ENCODE data around the gene SNRNP48. TPM values are rescaled to one million over a fixed set of nuclear protein-coding genes. Genes with fewer than 3 reads are reported as not detected.

Gene SNRNP48
- total RNA-seq, 4 donors from 2014 or later, result 5.3 to 11.6 (median 8.7) TPM

DNA sequence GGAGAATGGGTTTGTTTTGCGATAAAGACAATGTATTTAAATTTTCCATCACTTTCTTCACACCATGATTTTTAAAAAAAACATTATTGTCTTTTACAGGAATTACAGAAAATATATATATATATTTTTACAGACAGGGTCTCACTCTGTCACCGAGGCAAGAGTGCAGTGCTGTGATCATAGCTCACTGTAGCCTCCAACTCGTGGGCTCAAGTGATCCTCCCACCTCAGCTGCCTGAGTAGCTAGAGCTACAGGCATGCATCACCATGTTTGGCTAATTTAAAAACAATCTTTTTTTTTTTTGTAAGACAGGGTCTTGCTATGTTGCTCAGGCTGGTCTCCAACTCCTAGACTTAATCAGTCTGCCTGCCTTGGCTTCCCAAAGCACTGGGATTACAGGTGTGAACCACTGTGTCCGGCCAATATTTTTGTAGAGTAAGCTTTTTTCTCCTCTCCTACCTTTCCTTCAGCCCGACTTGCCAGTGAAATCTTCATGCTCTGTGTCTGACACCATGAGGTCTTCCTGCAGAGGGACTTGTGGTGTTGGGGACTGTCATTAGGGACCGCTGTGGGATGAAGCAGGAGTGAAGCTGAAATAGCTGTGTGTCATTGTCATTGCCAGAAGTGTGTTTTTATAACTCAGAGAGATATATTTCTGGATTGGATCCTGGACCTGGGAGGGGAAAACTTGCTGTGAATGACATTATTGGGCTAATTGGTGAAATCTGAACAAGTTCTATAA is 35.3 kb upstream of the SNRNP48 start:
- TF ChIP-seq POLR2A (IDR thresholded peaks at IDR 0.05), result no peak
- TF ChIP-seq, protein P1, sequence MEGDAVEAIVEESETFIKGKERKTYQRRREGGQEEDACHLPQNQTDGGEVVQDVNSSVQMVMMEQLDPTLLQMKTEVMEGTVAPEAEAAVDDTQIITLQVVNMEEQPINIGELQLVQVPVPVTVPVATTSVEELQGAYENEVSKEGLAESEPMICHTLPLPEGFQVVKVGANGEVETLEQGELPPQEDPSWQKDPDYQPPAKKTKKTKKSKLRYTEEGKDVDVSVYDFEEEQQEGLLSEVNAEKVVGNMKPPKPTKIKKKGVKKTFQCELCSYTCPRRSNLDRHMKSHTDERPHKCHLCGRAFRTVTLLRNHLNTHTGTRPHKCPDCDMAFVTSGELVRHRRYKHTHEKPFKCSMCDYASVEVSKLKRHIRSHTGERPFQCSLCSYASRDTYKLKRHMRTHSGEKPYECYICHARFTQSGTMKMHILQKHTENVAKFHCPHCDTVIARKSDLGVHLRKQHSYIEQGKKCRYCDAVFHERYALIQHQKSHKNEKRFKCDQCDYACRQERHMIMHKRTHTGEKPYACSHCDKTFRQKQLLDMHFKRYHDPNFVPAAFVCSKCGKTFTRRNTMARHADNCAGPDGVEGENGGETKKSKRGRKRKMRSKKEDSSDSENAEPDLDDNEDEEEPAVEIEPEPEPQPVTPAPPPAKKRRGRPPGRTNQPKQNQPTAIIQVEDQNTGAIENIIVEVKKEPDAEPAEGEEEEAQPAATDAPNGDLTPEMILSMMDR (IDR thresholded peaks at IDR 0.05), result no peak
- Histone ChIP-seq H3K27ac (peak overlapping the region in 3 of 4 donors; percentile 64 to 100 (median 96)), H3K4me1 (peaks cover 0 to 98% (median 17%) of the 10 kb centered on the region in 3 donors), H3K27me3 (peaks cover 0 to 18% (median 0%) of the 10 kb centered on the region in 4 donors), H3K4me3 (peak overlapping the region in 1 of 4 donors; percentile 12), H3K9me3 (no peaks in the 10 kb centered on the region), H3K36me3 (peaks cover 0 to 61% (median 0%) of the 10 kb centered on the region in 3 donors)
- intact Hi-C loops (cut with DNase I), result no loop called here
- WGBS, 2 donors, result 39 to 42% methylated on average over 6 of the region's 6 CpGs
- DNase-seq, result no peak

DNA sequence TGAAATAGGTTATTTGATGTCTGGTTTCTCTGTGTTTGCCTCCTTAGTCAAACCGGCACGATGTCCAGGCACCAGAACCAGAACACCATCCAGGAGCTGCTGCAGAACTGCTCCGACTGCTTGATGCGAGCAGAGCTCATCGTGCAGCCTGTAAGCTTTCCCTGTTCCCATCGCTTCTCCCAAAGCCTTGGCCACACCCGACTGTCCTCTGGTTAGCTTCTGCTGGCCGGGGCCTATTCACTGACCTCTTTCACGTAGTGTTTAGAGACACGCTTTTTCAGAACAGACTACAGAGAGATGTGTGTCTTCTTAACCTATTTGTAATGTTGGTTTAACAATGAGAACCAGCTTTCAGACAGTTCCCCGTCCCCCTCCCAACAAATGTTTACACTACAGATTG is 34.3 kb upstream of the SNRNP48 start:
- peaks cover 0 to 93% (median 15%) of the 10 kb centered on the region in 3 donors for H3K4me1 ChIP-seq
- TF ChIP-seq POLR2A (IDR thresholded peaks at IDR 0.05), result no peak
- TF ChIP-seq, protein P1 (IDR thresholded peaks at IDR 0.05), result no peak
- intact Hi-C loops (cut with DNase I), result no loop called here
- H3K9me3 ChIP-seq, result no peaks in the 10 kb centered on the region
- 59 to 74% methylated on average over 9 to 11 of the region's 11 CpGs for WGBS, 2 donors
- H3K36me3 ChIP-seq, result peaks cover 0 to 66% (median 0%) of the 10 kb centered on the region in 3 donors
- H3K27ac ChIP-seq, result peak overlapping the region in 2 of 4 donors; percentile 96 to 100
- no peak for DNase-seq
- H3K27me3 ChIP-seq, result peaks cover 0 to 10% (median 0%) of the 10 kb centered on the region in 4 donors
- no peak overlapping the region for H3K4me3 ChIP-seq

- no peaks in the 10 kb centered on the region for H3K9me3 ChIP-seq
- intact Hi-C loops (cut with DNase I), result no loop called here
- H3K4me3 ChIP-seq, result no peak overlapping the region
- no peak for DNase-seq
- 79 to 89% methylated on average over 12 of the region's 12 CpGs for WGBS, 2 donors
- H3K4me1 ChIP-seq, result peaks cover 0 to 93% (median 7%) of the 10 kb centered on the region in 3 donors
- TF ChIP-seq, protein P1 (IDR thresholded peaks at IDR 0.05), result no peak
- no peak for TF ChIP-seq POLR2A (IDR thresholded peaks at IDR 0.05)
- H3K27ac ChIP-seq, result peak overlapping the region in 2 of 4 donors; percentile 76 to 100
- H3K27me3 ChIP-seq, result peaks cover 0 to 5% (median 0%) of the 10 kb centered on the region in 4 donors
- H3K36me3 ChIP-seq, result peaks cover 0 to 69% (median 0%) of the 10 kb centered on the region in 3 donors
Observed at GRCh38 chr6:7556394-7557106, 33.4 kb upstream of the SNRNP48 start.

- Histone ChIP-seq H3K27me3 (no peaks in the 10 kb centered on the region), H3K36me3 (peaks cover 0 to 74% (median 3%) of the 10 kb centered on the region in 3 donors), H3K4me3 (no peak overlapping the region), H3K9me3 (no peaks in the 10 kb centered on the region), H3K27ac (peak overlapping the region in 2 of 4 donors; percentile 76 to 100), H3K4me1 (peaks cover 0 to 85% (median 5%) of the 10 kb centered on the region in 3 donors)
- WGBS, 2 donors, result 86 to 88% methylated on average over 2 of the region's 2 CpGs
- DNase-seq, result no peak
- TF ChIP-seq, protein P1 (IDR thresholded peaks at IDR 0.05), result no peak
- TF ChIP-seq POLR2A (IDR thresholded peaks at IDR 0.05), result no peak
- intact Hi-C loops (cut with DNase I), result no loop called here
Observed at GRCh38 chr6:7557652-7558051, 32.3 kb upstream of the SNRNP48 start.

DNA sequence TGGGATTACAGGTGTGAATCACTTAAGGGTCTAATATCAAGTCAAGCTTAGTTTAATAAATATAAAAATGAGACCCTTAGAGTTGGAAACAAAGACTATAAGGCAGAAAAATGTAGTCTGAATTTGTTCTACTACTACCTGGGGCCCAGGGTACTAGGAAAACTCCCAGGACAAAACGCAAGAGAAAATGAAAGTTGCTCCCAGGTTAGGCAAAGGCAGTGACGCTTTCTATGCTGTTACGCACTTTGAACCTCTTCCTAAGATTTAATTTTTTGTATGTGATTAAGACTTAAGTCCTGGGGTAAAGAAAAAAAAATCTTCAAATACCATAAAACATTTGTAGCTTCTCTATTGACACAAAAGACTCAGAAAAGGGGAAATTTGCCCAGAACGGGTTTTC is 31.2 kb upstream of the SNRNP48 start:
- intact Hi-C loops (cut with DNase I), result no loop called here
- 74 to 86% methylated on average over 4 of the region's 4 CpGs for WGBS, 2 donors
- no peak for TF ChIP-seq POLR2A (IDR thresholded peaks at IDR 0.05)
- TF ChIP-seq, protein P1 (IDR thresholded peaks at IDR 0.05), result no peak
- peaks cover 0 to 86% (median 9%) of the 10 kb centered on the region in 3 donors for H3K36me3 ChIP-seq
- H3K27me3 ChIP-seq, result no peaks in the 10 kb centered on the region
- H3K4me1 ChIP-seq, result peaks cover 0 to 74% (median 5%) of the 10 kb centered on the region in 3 donors
- DNase-seq, result no peak
- H3K4me3 ChIP-seq, result no peak overlapping the region
- H3K9me3 ChIP-seq, result no peaks in the 10 kb centered on the region
- peak overlapping the region in 3 of 4 donors; percentile 45 to 100 (median 76) for H3K27ac ChIP-seq

Measured in esophagus squamous epithelium (tissue), 5 donors.